Smooth muscle cell (in vitro differentiated cells): ENCODE data around the gene AREL1. TPM values are rescaled to one million over a fixed set of nuclear protein-coding genes. Genes with fewer than 3 reads are reported as not detected.

Experiments
- DNase-seq: peaks from one replicate; lab custom pipeline; 2025; ENCODE audit not compliant: unreplicated experiment; lab: John Stamatoyannopoulos, UW
- H2AFZ ChIP-seq: fragments of 200-600 bp; sonication (generic); 2 replicates; pipeline ENCODE4 v1.6.0; 2016; ENCODE audit warnings: antibody characterized with exemption, low read depth, mild to moderate bottlenecking
- H3F3A ChIP-seq: fragments of 200-600 bp; sonication (generic); 2 replicates; pipeline ENCODE4 v1.6.0; 2017; ENCODE audit warnings: antibody characterized with exemption, low read depth
- H3K27ac ChIP-seq: fragments of 200-600 bp; sonication (generic); 2 replicates; pipeline ENCODE4 v1.5.1; 2016; ENCODE audit warnings: low read depth, mild to moderate bottlenecking
- H3K27me3 ChIP-seq: fragments of 200-600 bp; sonication (generic); 2 replicates; pipeline ENCODE4 v1.6.1; 2016; ENCODE audit warnings: low read depth, mild to moderate bottlenecking
- H3K36me3 ChIP-seq: fragments of 200-600 bp; sonication (generic); 2 replicates; pipeline ENCODE4 v1.5.1; 2016; ENCODE audit warnings: low read depth
- H3K4me1 ChIP-seq: fragments of 200-600 bp; sonication (generic); 2 replicates; pipeline ENCODE4 v1.5.1; 2016; ENCODE audit warnings: low read depth
- H3K4me2 ChIP-seq: fragments of 200-600 bp; sonication (generic); 2 replicates; pipeline ENCODE4 v1.6.0; 2016; ENCODE audit warnings: mild to moderate bottlenecking
- H3K4me3 ChIP-seq: fragments of 200-600 bp; sonication (generic); 2 replicates; pipeline ENCODE4 v1.5.1; 2016; ENCODE audit warnings: mild to moderate bottlenecking
- H3K79me2 ChIP-seq: fragments of 200-600 bp; sonication (generic); 2 replicates; pipeline ENCODE4 v1.6.0; 2016; ENCODE audit warnings: low read depth, mild to moderate bottlenecking
- H3K9ac ChIP-seq: fragments of 200-600 bp; sonication (generic); 2 replicates; pipeline ENCODE4 v1.6.0; 2016; ENCODE audit warnings: low read depth
- H3K9me3 ChIP-seq: fragments of 200-600 bp; sonication (generic); replicated peaks from 2 replicates; pipeline ENCODE4 v1.5.1; 2016; ENCODE audit warnings: low read depth
- H4K20me1 ChIP-seq: fragments of 200-600 bp; sonication (generic); 2 replicates; pipeline ENCODE4 v1.6.0; 2016; ENCODE audit warnings: low read depth
- CTCF ChIP-seq: fragments of 200-600 bp; sonication (generic); IDR thresholded peaks from 2 replicates; pipeline ENCODE4 v1.5.1; 2017; ENCODE audit warnings: borderline replicate concordance, mild to moderate bottlenecking, antibody characterized with exemption; ENCODE audit not compliant: insufficient read depth, poor library complexity, severe bottlenecking
- WGBS: methylation state at CpG from one replicate; pipeline ENCODE4 v1.1.7; 2016; ENCODE audit warnings: low lambda C conversion rate; 5-methylcytosine and 5-hydroxymethylcytosine counted together
- polyA plus RNA-seq: library from polyadenylated mRNA; unstranded; fragments of >200 nt; fragmentation: Nextera tagmentation; extraction: Ambion mirVana; gene quantifications from 2 replicates; pipeline ENCODE4 v1.2.1, GENCODE V29; 2016
- total RNA-seq: library from RNA; depleted of rRNA; stranded (reverse); fragments of >200 nt; gene quantifications from 2 replicates; pipeline ENCODE4 v1.2.3, GENCODE V29; 2014

The AREL1 gene
- total and polyA plus RNA-seq, 2 experiments from 2014 or later = 9.4 to 33.5 TPM

- no peak overlapping the region for H2AFZ ChIP-seq
- WGBS = 68% methylated on average over 13 of the region's 13 CpGs
- H3K4me3 ChIP-seq = no peak overlapping the region
- peak overlapping the region; percentile 22 for H3K9ac ChIP-seq
- no peaks in the 10 kb centered on the region for H3K9me3 ChIP-seq
- no peak for DNase-seq
- H3K4me1 ChIP-seq = peaks cover 27% of the 10 kb centered on the region
- no peak for TF ChIP-seq CTCF
- H3K27ac ChIP-seq = peak overlapping the region; percentile 97
- H3K27me3 ChIP-seq = no peaks in the 10 kb centered on the region
- peaks cover 2% of the 10 kb centered on the region for H3K79me2 ChIP-seq
- H3F3A ChIP-seq = peaks cover 63% of the 10 kb centered on the region
- H3K4me2 ChIP-seq = peak overlapping the region; percentile 32
- no peaks in the 10 kb centered on the region for H3K36me3 ChIP-seq
- no peaks in the 10 kb centered on the region for H4K20me1 ChIP-seq
Observed at GRCh38 chr14:74616996-74617700, 95.7 kb downstream of the AREL1 start.

- H3K9ac ChIP-seq = peak overlapping the region; percentile 22
- no peaks in the 10 kb centered on the region for H3K36me3 ChIP-seq
- no peak for DNase-seq
- H4K20me1 ChIP-seq = no peaks in the 10 kb centered on the region
- peaks cover 8% of the 10 kb centered on the region for H3K79me2 ChIP-seq
- H3K4me3 ChIP-seq = no peak overlapping the region
- TF ChIP-seq CTCF = no peak
- H3K27me3 ChIP-seq = no peaks in the 10 kb centered on the region
- peak overlapping the region; percentile 65 for H3K4me2 ChIP-seq
- peaks cover 27% of the 10 kb centered on the region for H3K4me1 ChIP-seq
- peak overlapping the region; percentile 97 for H3K27ac ChIP-seq
- H3F3A ChIP-seq = peaks cover 64% of the 10 kb centered on the region
- no peaks in the 10 kb centered on the region for H3K9me3 ChIP-seq
- H2AFZ ChIP-seq = no peak overlapping the region
- WGBS = 4% methylated on average over 4 of the region's 4 CpGs
Observed at GRCh38 chr14:74616507-74616906, 96.4 kb downstream of the AREL1 start.

- Histone ChIP-seq H3K4me3 (no peak overlapping the region), H2AFZ (no peak overlapping the region), H3K79me2 (peaks cover 16% of the 10 kb centered on the region), H3K9me3 (no peaks in the 10 kb centered on the region), H3K4me1 (peaks cover 29% of the 10 kb centered on the region), H4K20me1 (peaks cover 6% of the 10 kb centered on the region), H3K4me2 (peak overlapping the region; percentile 65), H3F3A (peaks cover 60% of the 10 kb centered on the region), H3K9ac (no peak overlapping the region), H3K27me3 (no peaks in the 10 kb centered on the region), H3K36me3 (no peaks in the 10 kb centered on the region), H3K27ac (peak overlapping the region; percentile 97)
- 95% methylated on average over 14 of the region's 14 CpGs for WGBS
- no peak for TF ChIP-seq CTCF
- DNase-seq = no peak
Observed at GRCh38 chr14:74615735-74616134, 97.1 kb downstream of the AREL1 start.
